ENCODE measurements around the gene EFCC1.

GRCh38 chr3:129022114-129023007 is 21.3 kb downstream of the EFCC1 start:
- no peak for TF ChIP-seq CTCF (IDR thresholded peaks at IDR 0.05)
- TF ChIP-seq POLR2A (IDR thresholded peaks at IDR 0.05), result no peak

Data from esophagus squamous epithelium (tissue), 4 donors.